GM04503 (cell line): ENCODE results near the gene WWOX.
A peak's percentile ranks its signal among the peaks of the same experiment; 100 is the strongest.

Source experiments
- DNase-seq: peaks from one replicate; pipeline ENCODE4 v3.0.0-alpha.2; 2012; ENCODE audit warnings: low read depth

The WWOX gene

DNA sequence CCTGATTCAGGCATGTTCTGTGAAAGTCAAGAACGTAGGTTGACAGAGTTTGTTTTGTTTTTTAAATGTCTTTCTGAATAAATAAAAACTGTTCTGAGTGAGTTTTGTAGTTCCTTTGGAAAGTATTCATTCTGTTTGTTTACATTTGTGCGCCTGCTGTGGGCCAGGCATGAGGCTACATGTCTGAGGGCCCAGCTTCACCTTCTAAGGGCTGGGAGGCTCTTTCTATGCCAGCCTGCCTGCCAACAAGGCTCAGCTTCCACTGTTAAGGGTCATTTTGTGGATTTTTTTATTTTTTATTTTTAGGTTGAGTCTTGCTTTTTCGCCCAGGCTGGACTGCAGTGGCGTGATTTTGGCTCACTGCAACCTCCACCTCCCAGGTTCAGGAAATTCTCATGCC lies 6.1 kb downstream of the WWOX start:
- no peak for DNase-seq

DNA sequence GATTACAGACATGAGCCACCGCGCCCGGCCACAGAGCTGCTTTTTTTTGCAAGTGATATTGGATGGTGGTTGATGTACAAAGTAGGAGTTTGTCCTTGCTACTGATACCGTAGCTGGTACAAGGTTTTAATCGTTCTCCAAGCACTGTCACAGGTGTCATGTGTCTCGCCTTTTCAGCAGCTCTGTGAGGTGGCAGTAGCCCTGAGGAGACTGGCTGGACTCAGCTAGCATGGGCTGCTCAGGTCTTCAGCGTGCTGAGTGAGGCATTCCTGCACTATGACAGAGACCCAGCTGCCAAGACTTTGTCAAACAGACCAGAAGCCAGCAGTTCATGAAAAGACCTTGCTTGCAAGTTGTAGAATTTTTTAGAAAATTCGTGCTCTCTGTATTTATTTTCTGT lies 7.2 kb downstream of the WWOX start:
- DNase-seq: no peak

DNA sequence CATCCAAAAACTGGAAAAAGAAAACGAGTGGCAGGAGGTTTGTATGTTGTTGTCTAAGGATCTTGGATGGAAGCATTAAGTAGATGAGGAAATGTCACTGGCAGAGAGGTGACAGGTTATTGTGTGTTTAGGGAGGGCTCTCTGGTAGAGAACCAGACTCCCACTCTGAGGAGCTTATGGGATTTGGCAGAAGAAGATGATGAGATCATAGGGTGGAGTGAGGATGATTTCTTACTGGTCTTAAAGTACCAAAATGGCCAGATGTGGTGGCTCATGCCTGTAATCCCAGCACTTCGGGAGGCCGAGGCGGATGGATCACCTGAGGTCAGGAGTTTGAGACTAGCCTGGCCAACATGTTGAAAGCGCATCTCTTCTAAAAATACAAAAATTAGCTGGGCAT lies 9.0 kb downstream of the WWOX start:
- DNase-seq: no peak

DNA sequence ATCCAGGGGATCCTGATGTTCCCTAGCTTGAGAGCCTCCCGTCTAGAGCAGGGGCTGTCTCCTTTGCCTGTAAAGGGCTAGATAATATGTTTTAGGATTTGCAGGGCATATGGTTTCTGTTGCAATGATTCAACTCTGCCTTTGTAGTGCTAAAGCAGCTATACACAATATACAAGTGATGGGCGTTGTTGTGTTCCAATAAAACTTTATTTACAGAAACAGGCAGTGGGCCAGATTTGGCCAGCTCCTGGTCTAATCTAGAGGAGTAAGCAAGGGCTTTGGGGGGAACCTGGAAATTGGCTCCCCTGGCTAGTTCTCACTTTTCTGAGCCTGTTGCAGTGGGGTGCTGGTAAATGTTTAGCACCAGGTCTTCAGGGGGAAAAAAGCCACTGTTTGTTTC lies 13.8 kb downstream of the WWOX start:
- no peak for DNase-seq

DNA sequence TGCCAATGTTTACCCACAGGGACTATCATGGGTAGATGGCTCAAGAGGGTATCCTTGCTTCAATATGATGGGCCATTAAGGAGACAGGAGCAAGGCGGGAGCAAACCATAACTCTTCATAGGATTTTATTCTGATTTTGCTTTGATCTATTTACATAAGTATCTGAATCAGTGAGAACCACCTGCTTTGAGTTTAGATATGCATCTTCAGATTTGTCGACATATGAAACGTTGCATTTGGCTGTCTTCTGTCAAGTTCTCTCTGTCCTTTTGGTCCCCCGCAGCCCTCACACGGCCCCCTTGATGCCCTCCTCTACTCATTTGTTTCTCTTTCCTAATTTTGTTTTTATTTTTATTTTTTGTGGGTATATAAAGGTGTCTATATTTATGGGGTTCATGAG lies 16.2 kb downstream of the WWOX start:
- no peak for DNase-seq

DNA sequence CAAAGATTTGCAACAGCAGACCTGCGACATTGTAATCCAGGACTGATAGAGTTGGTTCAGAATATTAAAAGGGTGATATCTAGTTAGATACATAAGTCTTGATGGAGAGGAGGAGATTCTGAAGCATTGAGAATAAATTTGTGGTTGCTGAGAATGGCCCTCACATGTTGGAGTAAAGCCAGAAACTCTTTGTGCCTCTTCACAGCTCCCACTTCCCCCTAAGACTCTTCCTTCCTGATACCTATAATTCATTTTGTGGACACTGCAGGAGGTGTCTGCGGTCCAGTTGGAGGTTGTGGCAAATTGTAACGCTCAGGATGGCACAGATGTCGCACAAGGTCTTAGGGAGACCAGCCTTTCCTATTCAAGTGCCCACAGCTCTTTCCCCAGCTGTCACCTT lies 17.5 kb downstream of the WWOX start:
- DNase-seq: no peak

DNA sequence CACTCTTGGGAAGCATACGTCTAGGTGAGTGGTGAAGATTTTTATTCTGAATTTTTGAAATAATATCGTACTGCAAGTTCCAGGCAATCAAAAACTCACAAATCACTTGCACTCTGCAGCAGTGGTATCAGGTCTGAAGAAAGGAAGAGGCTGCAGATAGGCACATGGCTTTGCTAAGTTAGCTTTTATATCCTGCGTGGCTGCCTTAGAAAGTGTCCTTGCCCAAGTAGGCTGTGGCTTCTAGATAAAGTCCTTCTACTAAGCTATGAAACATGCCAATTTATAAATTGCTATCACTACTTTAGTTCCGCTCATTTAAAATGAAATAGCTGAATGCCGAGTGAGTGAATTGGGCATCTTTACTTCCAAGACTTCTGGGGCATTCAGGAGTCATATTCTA lies 17.9 kb downstream of the WWOX start:
- DNase-seq: no peak

DNA sequence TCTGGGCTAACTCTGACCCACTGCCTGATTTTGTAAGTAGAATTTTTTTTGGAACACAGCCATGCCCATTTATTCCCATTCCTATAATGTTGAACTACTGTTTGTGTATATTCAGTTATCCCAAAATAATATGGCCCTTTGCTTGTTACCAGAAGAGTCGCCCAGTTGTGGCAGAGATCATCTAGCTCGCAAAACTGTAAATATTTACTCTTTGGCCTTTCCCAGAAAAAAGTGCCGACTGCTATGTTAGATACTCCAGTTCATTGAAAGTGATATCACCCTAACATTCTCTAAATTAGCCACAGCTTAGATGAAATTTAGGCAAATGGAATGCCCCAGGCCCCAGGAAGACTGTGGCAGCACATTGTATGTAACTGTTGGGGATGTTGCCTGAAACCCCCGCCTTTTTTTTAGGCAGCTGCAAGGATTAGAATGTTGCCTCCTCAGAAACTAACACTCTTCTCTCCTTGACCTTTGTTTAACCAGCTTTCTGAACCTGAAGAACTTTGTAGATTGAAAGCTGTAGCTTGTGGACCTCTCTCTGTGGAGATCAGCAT lies 19.1 kb downstream of the WWOX start:
- no peak for DNase-seq

DNA sequence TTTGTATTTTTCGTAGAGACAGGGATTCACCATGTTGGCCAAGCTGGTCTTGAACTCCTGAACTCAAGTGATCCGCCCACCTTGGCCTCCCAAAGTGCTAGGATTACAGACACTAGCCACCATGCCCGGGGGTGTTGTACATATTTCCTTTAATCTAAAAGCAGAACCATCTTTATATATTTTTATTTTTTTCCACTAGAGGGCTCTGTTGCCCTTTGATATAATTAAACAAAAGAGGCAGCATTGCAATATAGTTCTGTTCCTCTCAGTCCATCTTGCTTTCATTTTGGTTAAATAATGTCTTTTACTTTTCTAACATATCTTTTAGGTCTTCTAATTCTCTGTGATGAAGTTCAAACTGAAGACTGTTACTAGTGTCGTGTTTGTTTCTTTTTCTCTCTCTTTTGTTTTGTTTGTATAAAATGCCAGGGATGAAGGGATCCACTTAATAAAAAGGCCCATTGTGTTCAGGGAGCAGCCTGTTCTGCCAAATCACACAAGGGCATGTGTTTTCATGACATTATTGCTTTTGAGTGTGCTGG lies 23.4 kb downstream of the WWOX start:
- DNase-seq: peak; percentile 20

DNA sequence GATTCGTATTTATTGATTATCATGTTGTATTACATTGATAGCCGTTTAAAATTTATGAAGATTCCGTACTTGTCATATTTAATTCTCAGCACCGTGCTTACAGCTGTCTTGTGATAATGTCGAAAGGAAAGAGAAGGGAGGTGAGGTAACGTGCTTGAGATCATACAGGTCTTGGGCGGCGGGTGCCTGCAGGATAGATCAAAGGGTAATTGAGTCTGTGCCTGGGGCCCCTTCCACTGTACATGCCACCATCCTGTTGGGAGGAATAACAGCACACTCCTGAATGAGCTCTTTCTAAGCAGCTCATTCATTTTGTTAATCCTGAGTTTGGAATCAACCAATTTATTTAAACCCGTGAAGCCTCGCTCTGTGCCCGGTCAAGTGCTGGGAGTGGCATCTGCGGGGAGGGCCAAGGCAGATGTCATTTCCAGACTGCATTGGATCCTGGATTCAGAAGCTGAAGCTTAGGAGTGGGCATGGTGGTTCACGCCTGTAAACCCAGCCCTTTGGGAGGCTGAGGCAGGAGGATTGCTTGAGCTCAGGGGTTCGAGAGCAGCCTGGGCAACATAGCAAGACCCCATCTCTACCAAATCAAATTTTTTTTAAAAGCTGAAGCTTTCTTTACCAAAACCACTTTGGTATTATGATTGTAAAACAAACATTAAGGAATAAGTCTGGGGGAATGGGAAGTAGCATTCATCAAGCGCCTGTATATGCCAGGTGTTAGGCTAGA lies 25.8 kb downstream of the WWOX start:
- DNase-seq: no peak

DNA sequence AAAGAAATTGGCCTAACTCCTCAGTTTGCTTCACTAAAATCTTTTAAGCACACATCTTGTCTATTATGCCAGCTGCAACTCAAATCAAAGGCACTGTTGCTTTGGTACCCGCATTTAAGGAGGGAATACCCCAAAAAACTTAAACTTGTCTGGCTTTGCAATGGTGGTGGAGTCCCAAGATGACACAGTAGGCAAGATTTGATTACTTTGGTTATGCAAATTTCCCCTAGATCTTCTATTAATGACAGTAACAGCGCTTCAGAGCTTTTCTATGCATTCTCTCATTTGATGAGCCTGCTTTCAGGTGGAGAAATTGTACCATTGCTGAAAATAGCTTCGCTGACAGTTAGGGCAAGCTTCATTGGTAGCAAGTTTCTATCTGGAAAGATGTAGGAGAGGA lies 27.2 kb downstream of the WWOX start:
- no peak for DNase-seq

DNA sequence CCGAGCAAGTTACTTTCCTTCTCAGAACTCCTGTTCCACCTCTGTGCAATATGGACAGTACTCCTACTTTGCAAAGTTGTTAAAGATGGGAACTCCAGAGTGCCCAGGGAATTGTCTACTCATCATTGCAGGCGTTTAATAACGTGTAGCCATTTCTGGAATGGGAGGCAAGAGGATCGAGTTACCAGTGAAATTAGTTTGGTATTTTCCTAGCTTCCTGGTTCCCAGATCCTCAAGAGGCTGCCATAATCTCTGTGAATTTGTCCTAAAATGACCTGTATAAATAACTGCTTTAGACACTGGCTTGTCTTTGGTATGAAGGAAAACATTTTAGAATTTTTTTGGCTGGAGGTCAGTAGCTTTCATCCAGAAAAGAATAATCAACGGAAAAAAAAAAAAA lies 27.7 kb downstream of the WWOX start:
- peak; percentile 23 for DNase-seq

DNA sequence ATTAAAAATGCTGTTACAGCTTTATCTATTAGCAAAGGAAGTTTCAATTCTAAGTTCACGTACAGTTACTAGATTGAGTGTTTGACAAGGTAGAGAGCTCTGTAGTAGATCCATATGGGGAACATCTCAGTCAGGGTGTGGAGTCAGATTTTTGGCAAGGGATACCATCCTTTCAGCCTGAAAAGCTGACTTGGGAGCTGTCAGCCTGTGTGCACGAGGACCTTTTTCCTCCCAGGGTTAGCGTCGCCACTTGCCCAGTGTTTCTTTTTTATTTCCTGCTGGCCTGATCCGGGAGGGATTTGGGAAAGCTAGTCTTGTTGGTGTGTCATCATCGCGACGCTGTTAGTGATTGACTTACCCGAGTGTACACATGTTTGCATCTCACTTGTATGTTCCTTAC lies 29.5 kb downstream of the WWOX start:
- DNase-seq: no peak

DNA sequence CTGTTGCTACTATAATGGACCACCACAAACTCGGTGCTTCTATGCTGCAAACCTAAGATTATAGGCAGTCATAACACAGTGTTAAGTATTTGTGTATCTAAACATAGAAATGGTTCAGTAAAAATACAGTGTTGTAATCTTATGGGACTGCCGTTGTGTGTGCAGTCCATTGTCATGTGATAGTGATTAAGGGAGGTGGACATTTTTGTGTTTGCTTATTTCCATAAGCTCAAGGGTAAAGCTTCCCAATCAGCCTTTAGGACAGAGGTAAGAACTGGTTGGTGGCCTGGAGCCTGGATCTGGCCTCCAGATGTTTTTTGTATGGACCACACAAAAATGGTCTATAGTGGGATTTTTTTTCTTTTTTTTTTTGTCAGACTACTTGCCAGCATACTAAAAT lies 29.9 kb downstream of the WWOX start:
- DNase-seq: no peak

DNA sequence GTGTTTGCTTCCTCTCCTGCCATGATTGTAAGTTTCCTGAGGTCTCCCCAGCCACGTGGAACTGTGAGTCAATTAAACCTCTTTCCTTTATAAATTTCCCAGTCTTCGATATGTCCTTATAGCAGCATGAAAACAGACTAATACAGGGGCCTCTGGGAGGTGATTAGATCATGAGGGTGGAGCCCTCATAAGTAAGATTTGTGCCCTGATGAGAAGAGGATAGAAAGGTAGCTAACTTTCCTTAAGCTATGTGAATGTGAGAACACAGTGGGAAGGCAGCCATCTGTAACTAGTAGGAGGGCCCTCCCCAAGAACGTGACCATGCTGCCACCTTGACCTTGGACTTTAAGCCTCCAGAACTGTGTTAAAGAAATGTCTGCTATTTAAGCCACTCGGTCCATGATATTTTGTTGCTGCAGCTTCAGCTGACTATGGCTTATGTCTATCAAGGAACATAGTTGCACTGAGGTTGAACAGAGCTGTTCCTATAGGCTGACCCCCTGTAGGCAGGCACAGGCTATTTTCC lies 30.7 kb downstream of the WWOX start:
- no peak for DNase-seq

DNA sequence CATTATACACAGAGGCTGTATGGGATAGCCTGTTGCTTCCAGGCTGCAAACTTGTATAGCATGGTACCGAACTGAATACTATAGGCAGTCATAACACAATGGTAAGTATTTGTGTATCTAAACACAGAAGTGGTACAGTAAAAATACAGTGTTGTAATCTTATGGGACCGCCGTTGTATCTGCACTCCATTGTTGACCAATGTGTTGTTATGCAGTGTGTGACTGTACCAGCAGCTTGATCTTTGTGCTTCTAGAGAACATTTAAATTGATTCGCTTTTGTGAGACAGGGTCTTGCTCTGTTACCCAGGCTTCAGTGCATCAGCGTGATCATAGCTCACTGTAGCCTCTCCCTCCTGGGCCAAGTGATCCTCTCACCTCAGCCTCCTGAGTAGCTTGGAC lies 31.5 kb downstream of the WWOX start:
- DNase-seq: no peak

DNA sequence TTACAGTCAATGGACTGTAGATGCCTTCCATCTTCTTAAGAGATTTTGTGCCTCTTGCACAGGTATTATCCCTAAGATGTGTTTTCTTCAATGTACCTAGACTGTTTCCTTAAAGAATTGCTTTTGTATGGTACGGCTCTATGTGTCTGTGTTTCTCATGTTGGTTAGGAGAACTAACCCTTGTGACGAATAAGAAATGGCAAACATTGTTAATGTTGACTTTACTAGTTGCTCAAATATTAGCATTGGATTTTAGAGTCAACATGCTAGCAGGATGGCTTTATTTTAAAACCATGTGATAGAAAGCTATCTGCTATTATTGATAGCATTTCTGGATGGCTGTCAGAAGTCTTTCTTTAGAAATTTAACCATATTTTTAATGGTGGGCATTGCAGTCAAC lies 34.5 kb downstream of the WWOX start:
- DNase-seq: no peak

DNA sequence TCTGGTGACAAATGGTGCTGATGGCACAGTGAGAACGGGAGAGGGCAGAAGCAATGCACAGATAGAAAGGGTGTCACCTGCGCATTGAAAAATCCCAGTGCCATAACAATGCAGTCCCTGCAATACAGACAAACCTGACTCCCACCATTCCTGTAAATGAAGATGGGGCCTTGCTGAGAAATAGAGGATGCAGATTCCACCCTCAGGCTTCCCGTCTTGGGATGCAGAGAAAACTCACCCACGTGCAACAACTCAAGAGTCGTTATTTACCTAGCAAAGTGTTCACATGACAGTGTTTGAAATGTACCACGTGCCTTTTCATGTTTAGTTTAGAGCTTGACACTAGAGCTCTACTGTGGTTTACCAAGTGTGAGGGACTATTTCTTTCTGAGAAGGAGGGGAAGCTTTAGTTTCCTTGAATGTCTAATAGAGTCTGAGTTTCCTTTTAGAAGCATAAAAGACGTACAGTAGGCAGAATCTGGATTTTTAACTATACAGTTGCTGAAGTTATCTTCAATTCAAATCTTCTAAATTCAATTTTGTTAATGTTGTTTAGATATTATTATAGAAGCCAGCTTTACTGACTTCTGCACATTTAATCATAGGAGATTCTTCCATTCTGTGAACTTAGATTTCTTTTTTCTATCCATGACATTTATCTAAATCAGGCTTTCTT lies 35.6 kb downstream of the WWOX start:
- no peak for DNase-seq

DNA sequence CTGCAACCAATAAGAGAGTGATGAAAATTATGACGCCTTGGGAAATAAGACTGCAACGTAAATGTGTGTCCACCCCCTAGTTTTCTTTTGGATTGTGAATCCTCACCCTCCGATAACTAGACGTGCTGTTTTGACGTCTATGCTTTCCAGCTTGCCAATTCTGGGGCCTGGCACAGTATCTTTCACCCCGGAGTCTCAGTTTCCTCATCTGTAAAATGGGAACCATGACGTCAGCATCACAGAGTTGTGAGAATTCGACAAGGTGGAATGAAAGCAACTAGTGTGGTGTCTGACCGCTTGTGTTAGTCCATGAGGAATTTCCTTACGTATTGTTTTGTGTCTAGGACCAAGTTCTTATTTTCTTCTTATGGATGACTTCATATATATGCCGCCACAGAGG lies 37.7 kb downstream of the WWOX start:
- DNase-seq: no peak

DNA sequence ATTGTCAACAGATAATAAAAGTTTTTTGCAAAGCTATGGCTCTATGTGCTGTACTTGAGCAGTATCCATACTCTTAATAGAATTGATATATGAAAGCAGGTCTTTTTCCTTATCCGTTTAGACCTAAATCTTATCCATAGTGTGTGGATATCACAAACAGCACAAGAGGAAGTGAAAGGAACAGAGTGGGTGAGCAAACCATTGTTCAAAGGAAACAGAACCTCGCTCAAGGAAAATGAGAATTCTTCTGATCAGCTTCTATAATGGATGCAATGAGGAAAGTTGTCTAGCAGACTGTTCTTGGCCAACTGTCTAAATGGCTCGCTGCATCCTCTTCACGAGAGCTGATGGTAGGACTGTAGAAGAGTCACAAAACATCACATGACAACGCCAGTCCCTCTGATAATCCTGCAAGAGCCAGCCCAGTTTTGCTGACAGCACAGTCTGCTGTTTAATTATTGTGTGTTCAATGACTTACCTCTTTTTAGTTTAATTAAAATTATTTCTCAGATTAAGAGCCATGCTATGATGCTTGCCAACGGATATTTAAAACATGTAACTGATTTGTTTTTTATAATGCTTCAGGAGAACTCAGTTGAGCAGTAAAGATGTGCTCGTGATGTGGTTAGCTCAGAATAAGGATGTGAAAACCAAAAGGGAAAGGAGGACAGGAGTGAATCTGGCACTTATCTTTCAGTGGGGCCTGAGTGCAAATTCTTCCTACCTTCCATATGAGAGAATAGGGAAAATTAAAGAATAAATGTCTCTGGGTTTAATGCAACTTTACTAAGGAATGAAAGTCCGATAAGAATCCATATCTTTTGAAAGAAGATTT lies 38.5 kb downstream of the WWOX start:
- no peak for DNase-seq

DNA sequence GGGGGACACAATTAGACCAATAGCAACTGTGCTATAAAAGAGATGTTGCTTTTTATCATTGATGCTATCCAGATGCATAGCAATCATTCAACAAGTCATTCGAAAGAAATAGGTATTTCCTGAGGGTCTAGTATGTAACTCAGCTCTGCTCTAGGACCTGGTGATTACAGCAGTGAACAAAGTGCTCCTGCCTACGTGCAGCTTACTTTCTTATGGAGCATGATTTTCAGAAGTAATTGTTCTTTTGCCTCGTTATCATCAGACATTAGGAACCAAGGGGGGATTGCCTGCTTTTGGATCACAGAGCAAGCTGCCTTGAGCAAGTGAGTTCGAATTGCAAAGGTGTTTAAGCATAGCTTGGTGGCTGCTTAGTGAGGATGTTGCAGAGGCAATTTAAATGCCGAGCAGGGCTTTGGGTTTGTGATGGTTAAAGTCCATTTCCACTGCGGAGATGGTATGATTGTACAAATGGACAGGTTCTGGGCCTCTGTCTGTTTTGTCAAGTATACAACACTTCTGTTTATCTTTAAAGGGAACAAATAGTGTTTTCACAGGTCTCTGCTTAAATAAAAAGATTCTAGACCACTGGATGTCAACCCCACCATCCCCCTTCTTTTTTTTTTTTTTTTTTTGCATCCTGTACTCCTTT lies 41.5 kb downstream of the WWOX start:
- no peak for DNase-seq

DNA sequence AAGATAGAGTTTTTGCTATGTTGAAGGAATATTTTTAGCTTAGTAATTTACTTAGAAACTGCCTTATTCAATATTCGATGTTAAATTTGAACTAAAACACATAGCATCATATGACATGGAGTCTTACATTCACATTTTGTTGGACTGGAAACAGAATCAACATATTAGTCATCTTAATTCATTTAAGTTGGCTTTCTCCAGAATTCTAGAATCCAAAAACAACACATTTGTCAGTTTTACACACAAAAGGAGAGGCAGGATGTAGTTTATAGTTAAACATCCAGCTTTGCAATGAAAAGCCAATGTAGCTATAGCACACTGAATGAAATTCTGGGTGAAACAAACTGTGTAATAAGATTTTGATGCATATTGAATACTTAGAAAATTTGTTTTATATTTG lies 43.3 kb downstream of the WWOX start:
- no peak for DNase-seq
